SU-DHL-6 (cell line): ENCODE results near the gene TGFBR3L.

ENCODE experiments used
- EZH2phosphoT487 ChIP-seq: fragments of 200-600 bp; sonication (generic), shearing (Covaris generic); conservative IDR thresholded peaks from 2 replicates; pipeline ENCODE4 v1.6.1; 2018; ENCODE audit warnings: mild to moderate bottlenecking, antibody characterized with exemption, low read length, moderate library complexity, mixed read lengths
- TF ChIP-seq, protein P1 (sequence below): fragments of 200-600 bp; sonication (generic); IDR thresholded peaks from one replicate; pipeline ENCODE4 v1.5.1; 2017; ENCODE audit warnings: antibody characterized with exemption, mild to moderate bottlenecking, low read length, moderate library complexity; ENCODE audit not compliant: insufficient read depth, poor library complexity, severe bottlenecking

DNA sequence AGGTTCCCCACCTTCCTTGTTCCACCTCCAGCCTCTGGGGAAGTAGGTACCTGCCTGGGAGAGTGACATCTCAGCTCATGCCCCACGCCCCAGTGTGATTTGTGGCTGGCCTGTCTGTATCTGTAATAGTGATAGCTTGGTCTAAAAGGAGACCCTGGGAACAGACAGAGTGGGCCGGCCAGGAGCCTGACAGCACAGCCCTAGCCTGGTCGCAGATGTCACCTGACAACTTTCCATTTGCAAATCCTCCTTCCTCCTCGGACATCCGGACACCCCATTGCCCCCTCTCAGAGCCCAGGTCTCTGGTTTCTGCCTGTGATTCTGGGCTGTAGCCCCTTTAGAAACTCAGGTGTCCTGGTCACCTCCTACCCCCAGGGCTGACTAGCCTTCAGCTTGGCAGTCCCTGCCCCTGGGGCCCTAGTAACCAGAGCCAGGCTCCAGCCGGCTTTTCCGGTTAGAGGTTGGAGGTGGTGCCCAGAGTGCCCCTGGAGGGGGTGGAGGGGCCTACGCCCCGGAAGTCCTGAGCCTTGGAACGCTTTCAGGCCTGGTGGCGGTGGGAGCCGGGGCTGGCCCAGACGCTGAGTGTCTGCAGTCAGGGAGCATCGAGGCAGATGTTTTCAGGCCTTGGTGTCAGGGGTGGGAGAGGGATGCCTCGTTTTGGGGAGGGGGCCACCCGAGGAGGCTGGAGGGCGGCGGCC lies 19.9 kb upstream of the TGFBR3L start:
- TF ChIP-seq, protein P1, sequence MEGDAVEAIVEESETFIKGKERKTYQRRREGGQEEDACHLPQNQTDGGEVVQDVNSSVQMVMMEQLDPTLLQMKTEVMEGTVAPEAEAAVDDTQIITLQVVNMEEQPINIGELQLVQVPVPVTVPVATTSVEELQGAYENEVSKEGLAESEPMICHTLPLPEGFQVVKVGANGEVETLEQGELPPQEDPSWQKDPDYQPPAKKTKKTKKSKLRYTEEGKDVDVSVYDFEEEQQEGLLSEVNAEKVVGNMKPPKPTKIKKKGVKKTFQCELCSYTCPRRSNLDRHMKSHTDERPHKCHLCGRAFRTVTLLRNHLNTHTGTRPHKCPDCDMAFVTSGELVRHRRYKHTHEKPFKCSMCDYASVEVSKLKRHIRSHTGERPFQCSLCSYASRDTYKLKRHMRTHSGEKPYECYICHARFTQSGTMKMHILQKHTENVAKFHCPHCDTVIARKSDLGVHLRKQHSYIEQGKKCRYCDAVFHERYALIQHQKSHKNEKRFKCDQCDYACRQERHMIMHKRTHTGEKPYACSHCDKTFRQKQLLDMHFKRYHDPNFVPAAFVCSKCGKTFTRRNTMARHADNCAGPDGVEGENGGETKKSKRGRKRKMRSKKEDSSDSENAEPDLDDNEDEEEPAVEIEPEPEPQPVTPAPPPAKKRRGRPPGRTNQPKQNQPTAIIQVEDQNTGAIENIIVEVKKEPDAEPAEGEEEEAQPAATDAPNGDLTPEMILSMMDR, result no peak
- TF ChIP-seq EZH2phosphoT487, result no peak
